OCI-LY3 (cell line): ENCODE results near the gene PTPRN2.

Experiments
- CTCF ChIP-seq: fragments of 200-600, 300-600 bp; sonication (generic); IDR thresholded peaks from 2 replicates; pipeline ENCODE4 v1.5.1; 2014; ENCODE audit warnings: antibody characterized with exemption, low read length, low read depth
- EZH2phosphoT487 ChIP-seq: fragments of 200-600 bp; shearing (Covaris generic); IDR thresholded peaks from 2 replicates; pipeline ENCODE4 v1.6.1; 2018; ENCODE audit warnings: antibody characterized with exemption, mixed run types, low read depth

GRCh38 chr7:158602905-158603772, 15.5 kb upstream of the PTPRN2 start:
- no peak for TF ChIP-seq CTCF
- TF ChIP-seq EZH2phosphoT487, result no peak
